Panc1 (cell line): ENCODE data around the gene PHF21A. TPM values are rescaled to one million over a fixed set of nuclear protein-coding genes. Genes with fewer than 3 reads are reported as not detected.

Experiments used
- ATAC-seq: fragments of 200-7000 bp; cut with Tn5 transposase; 2 replicates; pipeline ENCODE4 v1.9.1; 2020; ENCODE audit warnings: mild to moderate bottlenecking, moderate library complexity
- BruUV-seq: library from RNA; stranded (reverse); fragments of 400-500 nt; replicated peaks from 2 replicates; lab custom pipeline; 2021; lab: Mats Ljungman, UMichigan
- CTCF ChIA-PET: fragments of 300-600 bp; sonication (Branson Sonifier 250); formaldehyde crosslinking; loops from one replicate; lab custom pipeline; 2022; ENCODE audit warnings: antibody characterized with exemption; lab: Charles Lee
- POLR2A ChIA-PET: fragments of 300-600 bp; sonication (Branson Sonifier 250); formaldehyde crosslinking; loops from one replicate; lab custom pipeline; 2022; ENCODE audit warnings: antibody characterized with exemption; lab: Charles Lee
- DNase-seq: peaks from one replicate; pipeline ENCODE4 v3.0.0-alpha.2; 2010; ENCODE audit warnings: low read depth, low spot score
- H3K27ac ChIP-seq: 2 replicates; pipeline ENCODE4 v1.5.1; 2011; ENCODE audit warnings: mild to moderate bottlenecking, low read length, inconsistent platforms
- H3K27me3 ChIP-seq: fragments of 200-500 bp; sonication (Bioruptor generic); 2 replicates; pipeline ENCODE4 v1.6.0; 2014; ENCODE audit warnings: low read length, inconsistent platforms; ENCODE audit not compliant: control insufficient read depth, insufficient read depth
- H3K36me3 ChIP-seq: fragments of 200-500 bp; sonication (Bioruptor generic); 2 replicates; pipeline ENCODE4 v1.5.1; 2014; ENCODE audit warnings: inconsistent platforms, mild to moderate bottlenecking, low read length, moderate library complexity; ENCODE audit not compliant: control insufficient read depth, insufficient read depth
- H3K4me1 ChIP-seq: 2 replicates; pipeline ENCODE4 v1.5.1; 2011; ENCODE audit warnings: inconsistent platforms, mild to moderate bottlenecking, low read length, moderate library complexity; ENCODE audit not compliant: control insufficient read depth, insufficient read depth
- H3K4me3 ChIP-seq, 2 experiments: 2 replicates each; pipeline ENCODE4 v1.5.1; 2011 to 2012; ENCODE audit warnings: low read depth in 2 of 2, low read length in 2 of 2, mild to moderate bottlenecking in 2 of 2, inconsistent platforms in 1 of 2, moderate library complexity in 1 of 2
- H3K9me3 ChIP-seq: fragments of 200-500 bp; sonication (Bioruptor generic); 2 replicates; pipeline ENCODE4 v1.5.1; 2014; ENCODE audit warnings: low read depth, mild to moderate bottlenecking, inconsistent platforms, low read length, moderate library complexity; ENCODE audit not compliant: control insufficient read depth, insufficient read depth
- POLR2AphosphoS5 ChIP-seq: IDR thresholded peaks from 2 replicates; pipeline ENCODE4 v1.6.1; 2012; ENCODE audit warnings: mild to moderate bottlenecking, low read depth, low read length, moderate library complexity
- SIN3A ChIP-seq: IDR thresholded peaks from 2 replicates; pipeline ENCODE4 v1.6.1; 2012; ENCODE audit warnings: low read depth, mild to moderate bottlenecking, low read length, moderate library complexity, borderline replicate concordance; ENCODE audit not compliant: insufficient read depth
- TCF7L2 ChIP-seq: IDR thresholded peaks from 2 replicates; pipeline ENCODE4 v1.6.1; 2011; ENCODE audit warnings: mild to moderate bottlenecking, low read depth, low read length, inconsistent platforms
- in situ Hi-C: cut with HindIII; loops from 2 replicates; pipeline ENCODE4 v1.10.0; 2016; ENCODE audit warnings: low sequenced_read_pairs, low pct_unique_long_range_greater_than_20kb
- intact Hi-C: fragments of 100-400 bp; cut with micrococcal nuclease; formaldehyde crosslinking; loops from one replicate; pipeline ENCODE4 v1.10.0; 2022; ENCODE audit not compliant: unreplicated experiment
- total RNA-seq: library from RNA; stranded (reverse); gene quantifications from one replicate; pipeline ENCODE4 v1.2.1, GENCODE V29; 2021; ENCODE audit not compliant: unreplicated experiment
- TF ChIP-seq, protein P1 (sequence below), 2 experiments: IDR thresholded peaks; 2 replicates each; pipeline ENCODE4 v1.6.1; 2011 to 2012; ENCODE audit warnings: low read depth in 2 of 2, control low read depth in 1 of 2, low read length in 1 of 2, mild to moderate bottlenecking in 1 of 2, moderate library complexity in 1 of 2; ENCODE audit not compliant: insufficient read depth in 1 of 2
- TF ChIP-seq, protein P2 (sequence below): fragments of 450-650 bp; IDR thresholded peaks from 2 replicates; pipeline ENCODE4 v1.5.1; 2017; ENCODE audit warnings: mild to moderate bottlenecking

PHF21A gene
- total RNA-seq, 1 experiment from 2014 or later, result 45.7 TPM

DNA sequence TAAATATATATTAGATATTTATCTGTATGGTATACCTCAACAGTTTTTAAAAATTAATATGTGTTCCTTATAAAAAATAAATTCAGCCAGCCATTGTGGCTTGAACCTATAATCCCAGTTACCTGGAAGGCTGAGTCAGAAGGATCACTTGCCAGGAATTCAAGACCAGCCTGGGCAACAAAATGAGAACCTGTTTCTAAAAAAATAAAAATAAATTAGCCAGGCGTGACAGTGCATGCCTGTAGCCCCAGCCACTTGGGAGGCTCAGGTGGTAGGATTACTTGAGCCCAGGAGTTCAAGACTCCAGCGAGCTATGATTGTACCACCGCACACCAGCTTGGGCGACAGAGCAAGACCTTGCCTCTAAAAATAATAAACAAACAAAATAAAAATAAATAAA, 54.9 kb downstream of the PHF21A start:
- ChIA-PET CTCF (no interaction called here), POLR2A (no interaction called here)
- intact Hi-C loops (no loop called here), in situ Hi-C loops (no loop called here)
- H3K9me3 ChIP-seq, result no peaks in the 10 kb centered on the region
- DNase-seq (no peak), ATAC-seq (no peak)
- H3K27me3 ChIP-seq, result no peaks in the 10 kb centered on the region
- TF ChIP-seq SIN3A, result no peak
- peaks cover 12% of the 10 kb centered on the region; the same call in 1 of the 2 replicates for H3K36me3 ChIP-seq
- H3K4me3 ChIP-seq, result no peak overlapping the region
- no peak overlapping the region for H3K27ac ChIP-seq
- no peaks in the 10 kb centered on the region for H3K4me1 ChIP-seq
- no TSS peak for BruUV-seq

DNA sequence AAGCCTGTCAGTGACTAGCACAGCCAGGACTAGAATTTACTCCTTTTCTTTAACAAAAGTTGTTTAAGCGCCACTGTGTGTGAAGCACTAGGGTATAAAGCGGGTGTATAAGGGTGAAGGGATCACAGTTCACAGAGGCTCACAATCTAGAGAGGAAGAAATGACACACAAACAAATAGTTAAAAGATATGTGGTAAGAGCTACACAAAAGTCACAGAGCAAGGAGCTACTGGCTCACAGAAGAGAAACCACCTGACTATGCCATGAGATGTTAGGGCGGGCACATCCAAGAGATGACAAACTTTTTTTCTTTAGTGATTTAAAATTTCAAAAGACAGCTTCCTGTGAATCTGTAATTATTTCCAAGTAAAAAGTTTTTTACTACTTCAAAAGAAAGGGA, 55.6 kb downstream of the PHF21A start:
- Histone ChIP-seq H3K4me1 (no peaks in the 10 kb centered on the region), H3K27me3 (no peaks in the 10 kb centered on the region), H3K4me3 (no peak overlapping the region), H3K9me3 (no peaks in the 10 kb centered on the region), H3K36me3 (peaks cover 12% of the 10 kb centered on the region; the same call in 1 of the 2 replicates), H3K27ac (no peak overlapping the region)
- no peak for DNase-seq
- BruUV-seq, result no TSS peak
- POLR2A ChIA-PET, result no interaction called here
- in situ Hi-C loops, result no loop called here
- ATAC-seq, result no peak
- intact Hi-C loops, result no loop called here
- CTCF ChIA-PET, result no interaction called here
- no peak for TF ChIP-seq POLR2AphosphoS5
- no peak for TF ChIP-seq SIN3A
- TF ChIP-seq TCF7L2, result no peak
- TF ChIP-seq, protein P1, sequence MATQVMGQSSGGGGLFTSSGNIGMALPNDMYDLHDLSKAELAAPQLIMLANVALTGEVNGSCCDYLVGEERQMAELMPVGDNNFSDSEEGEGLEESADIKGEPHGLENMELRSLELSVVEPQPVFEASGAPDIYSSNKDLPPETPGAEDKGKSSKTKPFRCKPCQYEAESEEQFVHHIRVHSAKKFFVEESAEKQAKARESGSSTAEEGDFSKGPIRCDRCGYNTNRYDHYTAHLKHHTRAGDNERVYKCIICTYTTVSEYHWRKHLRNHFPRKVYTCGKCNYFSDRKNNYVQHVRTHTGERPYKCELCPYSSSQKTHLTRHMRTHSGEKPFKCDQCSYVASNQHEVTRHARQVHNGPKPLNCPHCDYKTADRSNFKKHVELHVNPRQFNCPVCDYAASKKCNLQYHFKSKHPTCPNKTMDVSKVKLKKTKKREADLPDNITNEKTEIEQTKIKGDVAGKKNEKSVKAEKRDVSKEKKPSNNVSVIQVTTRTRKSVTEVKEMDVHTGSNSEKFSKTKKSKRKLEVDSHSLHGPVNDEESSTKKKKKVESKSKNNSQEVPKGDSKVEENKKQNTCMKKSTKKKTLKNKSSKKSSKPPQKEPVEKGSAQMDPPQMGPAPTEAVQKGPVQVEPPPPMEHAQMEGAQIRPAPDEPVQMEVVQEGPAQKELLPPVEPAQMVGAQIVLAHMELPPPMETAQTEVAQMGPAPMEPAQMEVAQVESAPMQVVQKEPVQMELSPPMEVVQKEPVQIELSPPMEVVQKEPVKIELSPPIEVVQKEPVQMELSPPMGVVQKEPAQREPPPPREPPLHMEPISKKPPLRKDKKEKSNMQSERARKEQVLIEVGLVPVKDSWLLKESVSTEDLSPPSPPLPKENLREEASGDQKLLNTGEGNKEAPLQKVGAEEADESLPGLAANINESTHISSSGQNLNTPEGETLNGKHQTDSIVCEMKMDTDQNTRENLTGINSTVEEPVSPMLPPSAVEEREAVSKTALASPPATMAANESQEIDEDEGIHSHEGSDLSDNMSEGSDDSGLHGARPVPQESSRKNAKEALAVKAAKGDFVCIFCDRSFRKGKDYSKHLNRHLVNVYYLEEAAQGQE (IDR thresholded peaks at IDR 0.05; ENCODE audit: insufficient read depth in 1 of 2, low read depth in 2 of 2, low read length in 1 of 2), result no peak
- TF ChIP-seq, protein P2, sequence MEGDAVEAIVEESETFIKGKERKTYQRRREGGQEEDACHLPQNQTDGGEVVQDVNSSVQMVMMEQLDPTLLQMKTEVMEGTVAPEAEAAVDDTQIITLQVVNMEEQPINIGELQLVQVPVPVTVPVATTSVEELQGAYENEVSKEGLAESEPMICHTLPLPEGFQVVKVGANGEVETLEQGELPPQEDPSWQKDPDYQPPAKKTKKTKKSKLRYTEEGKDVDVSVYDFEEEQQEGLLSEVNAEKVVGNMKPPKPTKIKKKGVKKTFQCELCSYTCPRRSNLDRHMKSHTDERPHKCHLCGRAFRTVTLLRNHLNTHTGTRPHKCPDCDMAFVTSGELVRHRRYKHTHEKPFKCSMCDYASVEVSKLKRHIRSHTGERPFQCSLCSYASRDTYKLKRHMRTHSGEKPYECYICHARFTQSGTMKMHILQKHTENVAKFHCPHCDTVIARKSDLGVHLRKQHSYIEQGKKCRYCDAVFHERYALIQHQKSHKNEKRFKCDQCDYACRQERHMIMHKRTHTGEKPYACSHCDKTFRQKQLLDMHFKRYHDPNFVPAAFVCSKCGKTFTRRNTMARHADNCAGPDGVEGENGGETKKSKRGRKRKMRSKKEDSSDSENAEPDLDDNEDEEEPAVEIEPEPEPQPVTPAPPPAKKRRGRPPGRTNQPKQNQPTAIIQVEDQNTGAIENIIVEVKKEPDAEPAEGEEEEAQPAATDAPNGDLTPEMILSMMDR, result no peak

DNA sequence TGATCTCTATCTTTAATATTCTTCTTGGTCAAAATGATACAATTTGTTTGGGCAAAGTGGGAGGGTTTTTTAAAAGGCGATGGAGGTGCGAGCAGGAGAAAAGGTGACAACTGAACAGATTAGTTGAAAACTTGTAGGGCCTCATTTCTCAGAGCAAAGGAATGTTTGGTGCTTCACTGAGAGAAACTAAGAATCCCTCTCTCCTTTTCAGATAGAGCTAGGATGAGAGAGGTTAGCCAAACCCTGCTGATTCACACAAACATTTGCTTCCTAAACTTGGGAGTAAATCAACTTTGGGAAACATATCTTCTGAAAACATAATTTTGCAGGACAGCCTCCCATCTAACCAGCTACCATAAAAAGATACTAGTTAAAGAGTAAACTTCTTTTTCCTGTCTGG, 57.0 kb downstream of the PHF21A start:
- no peaks in the 10 kb centered on the region for H3K4me1 ChIP-seq
- ATAC-seq (no peak), DNase-seq (no peak)
- TF ChIP-seq, protein P1 (IDR thresholded peaks at IDR 0.05; ENCODE audit: insufficient read depth in 1 of 2, low read depth in 2 of 2, low read length in 1 of 2), result no peak
- TF ChIP-seq, protein P2, result no peak
- TF ChIP-seq POLR2AphosphoS5 (no peak), TCF7L2 (no peak), SIN3A (no peak)
- peaks cover 9% of the 10 kb centered on the region; the same call in 1 of the 2 replicates for H3K36me3 ChIP-seq
- H3K27ac ChIP-seq, result no peak overlapping the region
- H3K27me3 ChIP-seq, result no peaks in the 10 kb centered on the region
- no TSS peak for BruUV-seq
- intact Hi-C loops (no loop called here), in situ Hi-C loops (no loop called here)
- H3K4me3 ChIP-seq, result no peak overlapping the region
- POLR2A ChIA-PET, result no interaction called here
- H3K9me3 ChIP-seq, result no peaks in the 10 kb centered on the region
- CTCF ChIA-PET, result no interaction called here
